Activated CD4-positive, CD25-positive, alpha-beta regulatory T cell treated with anti-CD3 and anti-CD28 coated beads, Interleukin-2, amount 50 U/mL, for 16 hours (primary cell): ENCODE measurements around the gene SLC9A5.

Experiments
- DNase-seq: peaks from one replicate; pipeline ENCODE4 v3.0.0-alpha.2; 2020; ENCODE audit warnings: low read depth, low spot score

The SLC9A5 gene

GRCh38 chr16:67281536-67282446, 33.0 kb downstream of the SLC9A5 start:
- DNase-seq = no peak

GRCh38 chr16:67282447-67282805, 33.6 kb downstream of the SLC9A5 start:
- no peak for DNase-seq

GRCh38 chr16:67283039-67283825, 34.5 kb downstream of the SLC9A5 start:
- no peak for DNase-seq

DNA sequence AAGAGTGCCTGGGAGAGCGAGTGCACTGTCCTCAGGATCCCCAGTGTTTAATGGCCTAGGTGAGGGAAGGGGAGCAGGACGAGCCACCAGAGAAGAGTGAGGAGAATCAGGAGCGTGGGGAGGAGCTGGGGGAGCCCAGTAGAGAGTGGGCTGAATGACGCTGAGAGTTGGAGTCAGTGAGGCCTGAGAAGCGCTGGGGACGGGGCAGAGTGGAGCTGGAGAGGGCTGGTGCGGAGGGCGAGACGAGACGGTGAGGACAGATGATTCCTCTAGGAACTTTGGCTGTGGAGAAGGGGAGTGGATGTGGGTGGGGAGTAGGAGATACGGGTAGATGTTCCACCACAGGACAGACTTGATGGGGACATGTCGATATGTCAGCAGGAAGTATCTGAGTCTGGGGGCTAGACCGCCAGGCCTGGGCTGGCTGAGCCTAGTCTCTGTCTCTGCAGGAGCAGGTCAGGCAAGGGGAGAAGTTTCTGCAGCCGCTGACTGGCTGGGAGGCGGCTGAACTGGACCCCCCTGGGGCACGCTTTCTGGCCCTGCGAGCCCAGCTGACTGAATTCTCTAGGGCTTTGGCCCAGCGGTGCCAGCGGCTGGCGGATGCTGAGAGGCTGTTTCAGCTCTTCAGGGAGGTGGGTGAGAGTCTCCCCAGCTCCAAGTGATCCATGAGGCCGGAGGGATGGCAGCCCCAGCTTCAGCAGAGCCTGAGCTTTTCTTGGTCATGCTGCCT, 35.2 kb downstream of the SLC9A5 start:
- DNase-seq = no peak

DNA sequence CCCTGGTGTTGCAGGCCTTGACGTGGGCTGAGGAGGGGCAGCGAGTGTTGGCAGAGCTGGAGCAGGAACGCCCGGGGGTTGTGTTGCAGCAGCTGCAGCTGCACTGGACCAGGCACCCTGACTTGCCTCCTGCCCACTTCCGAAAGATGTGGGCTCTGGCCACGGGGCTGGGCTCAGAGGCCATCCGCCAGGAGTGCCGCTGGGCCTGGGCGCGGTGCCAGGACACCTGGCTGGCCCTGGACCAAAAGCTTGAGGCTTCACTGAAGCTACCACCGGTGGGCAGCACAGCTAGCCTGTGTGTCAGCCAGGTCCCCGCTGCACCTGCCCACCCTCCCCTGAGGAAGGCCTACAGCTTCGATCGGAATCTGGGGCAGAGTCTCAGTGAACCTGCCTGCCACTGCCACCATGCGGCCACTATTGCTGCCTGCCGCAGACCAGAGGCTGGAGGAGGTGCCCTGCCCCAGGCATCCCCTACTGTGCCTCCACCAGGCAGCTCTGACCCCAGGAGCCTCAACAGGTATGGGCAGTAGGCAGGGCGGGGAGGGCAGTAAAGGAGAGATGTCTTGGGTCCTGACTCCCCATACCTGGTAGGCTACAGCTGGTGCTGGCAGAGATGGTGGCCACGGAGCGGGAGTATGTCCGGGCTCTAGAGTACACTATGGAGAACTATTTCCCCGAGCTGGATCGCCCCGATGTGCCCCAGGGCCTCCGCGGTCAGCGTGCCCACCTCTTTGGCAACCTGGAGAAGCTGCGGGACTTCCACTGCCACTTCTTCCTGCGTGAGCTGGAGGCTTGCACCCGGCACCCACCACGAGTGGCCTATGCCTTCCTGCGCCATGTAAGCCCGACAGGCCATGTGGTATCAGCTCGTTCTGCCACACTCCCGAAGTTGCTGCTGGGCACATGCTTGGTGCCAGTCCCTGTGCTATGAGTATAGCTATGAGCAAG, 36.2 kb downstream of the SLC9A5 start:
- DNase-seq = no peak

DNA sequence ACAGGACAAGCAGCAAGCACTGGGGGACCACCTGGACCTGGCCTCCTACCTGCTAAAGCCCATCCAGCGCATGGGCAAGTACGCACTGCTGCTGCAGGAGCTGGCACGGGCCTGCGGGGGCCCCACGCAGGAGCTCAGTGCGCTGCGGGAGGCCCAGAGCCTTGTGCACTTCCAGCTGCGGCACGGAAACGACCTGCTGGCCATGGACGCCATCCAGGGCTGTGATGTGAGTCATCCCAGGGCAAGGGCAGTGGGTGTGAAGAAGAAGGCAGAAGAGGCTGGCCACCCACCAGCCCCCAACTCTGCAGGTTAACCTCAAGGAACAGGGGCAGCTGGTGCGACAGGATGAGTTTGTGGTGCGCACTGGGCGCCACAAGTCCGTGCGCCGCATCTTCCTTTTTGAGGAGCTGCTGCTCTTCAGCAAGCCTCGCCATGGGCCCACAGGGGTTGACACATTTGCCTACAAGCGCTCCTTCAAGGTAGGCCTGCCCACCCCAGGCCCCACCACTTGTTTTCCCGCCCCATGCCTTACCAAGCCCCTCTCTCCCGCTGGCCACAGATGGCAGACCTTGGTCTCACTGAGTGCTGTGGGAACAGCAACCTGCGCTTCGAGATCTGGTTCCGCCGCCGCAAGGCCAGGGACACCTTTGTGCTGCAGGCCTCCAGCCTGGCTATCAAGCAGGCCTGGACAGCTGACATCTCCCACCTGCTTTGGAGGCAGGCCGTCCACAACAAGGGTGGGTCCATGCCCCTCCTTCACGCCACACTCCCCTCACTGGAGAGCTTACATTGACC, 37.9 kb downstream of the SLC9A5 start:
- DNase-seq = no peak

DNA sequence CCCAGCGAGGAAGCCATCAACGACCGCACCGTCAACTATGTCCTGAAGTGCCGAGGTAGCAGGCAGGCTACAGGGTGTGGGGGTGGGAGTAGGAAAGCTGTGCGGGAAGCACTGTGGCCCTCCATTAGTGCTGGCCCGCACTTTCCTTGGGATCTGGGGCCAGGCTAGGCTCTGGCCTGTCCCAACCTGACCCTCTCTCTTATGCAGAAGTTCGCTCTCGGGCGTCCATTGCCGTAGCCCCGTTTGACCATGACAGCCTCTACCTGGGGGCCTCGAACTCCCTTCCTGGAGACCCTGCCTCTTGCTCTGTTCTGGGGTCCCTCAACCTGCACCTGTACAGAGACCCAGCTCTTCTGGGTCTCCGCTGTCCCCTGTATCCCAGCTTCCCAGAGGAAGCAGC, 39.2 kb downstream of the SLC9A5 start:
- DNase-seq = no peak

DNA sequence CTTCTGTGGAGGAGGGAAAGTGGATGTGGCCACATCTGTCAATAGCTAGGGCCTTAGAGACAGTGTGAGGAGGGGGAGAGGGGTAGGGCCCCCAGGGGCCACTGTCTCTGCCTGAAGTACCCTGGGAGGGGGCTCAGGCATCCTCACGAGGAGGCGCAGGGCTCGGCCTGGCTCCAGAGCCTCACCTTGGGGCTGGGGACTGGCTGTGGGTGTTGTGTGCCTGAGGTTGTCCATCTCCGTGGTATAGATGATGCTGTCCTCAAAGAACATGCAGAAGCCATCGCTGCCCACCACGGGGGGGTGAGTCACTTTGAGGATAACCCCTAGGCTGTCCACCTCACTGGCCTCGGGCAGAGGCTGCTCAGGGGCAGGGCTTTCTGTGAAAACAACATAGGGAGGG, 42.7 kb downstream of the SLC9A5 start:
- no peak for DNase-seq

GRCh38 chr16:67294171-67294757, 45.5 kb downstream of the SLC9A5 start:
- DNase-seq = no peak

DNA sequence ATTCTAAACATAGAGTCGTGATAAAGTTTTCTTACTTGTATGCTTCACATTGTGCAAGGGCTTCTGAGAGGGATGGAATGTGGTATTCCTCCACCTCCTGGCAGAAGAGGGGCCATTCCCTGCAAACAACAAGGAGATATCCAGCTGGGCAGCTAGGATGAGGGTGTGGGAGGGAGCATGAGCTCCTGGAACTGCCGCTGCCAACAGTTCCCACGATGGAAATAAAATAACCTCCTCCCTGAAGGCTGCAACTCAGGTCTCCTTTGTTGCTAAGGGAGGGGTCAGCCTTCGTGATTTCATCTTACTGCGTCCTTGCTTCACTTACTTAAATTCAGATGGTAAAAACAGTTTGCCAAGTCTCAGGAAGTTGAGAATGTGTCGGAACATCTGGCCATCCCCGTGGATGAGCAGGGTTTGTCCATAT, 46.2 kb downstream of the SLC9A5 start:
- no peak for DNase-seq

DNA sequence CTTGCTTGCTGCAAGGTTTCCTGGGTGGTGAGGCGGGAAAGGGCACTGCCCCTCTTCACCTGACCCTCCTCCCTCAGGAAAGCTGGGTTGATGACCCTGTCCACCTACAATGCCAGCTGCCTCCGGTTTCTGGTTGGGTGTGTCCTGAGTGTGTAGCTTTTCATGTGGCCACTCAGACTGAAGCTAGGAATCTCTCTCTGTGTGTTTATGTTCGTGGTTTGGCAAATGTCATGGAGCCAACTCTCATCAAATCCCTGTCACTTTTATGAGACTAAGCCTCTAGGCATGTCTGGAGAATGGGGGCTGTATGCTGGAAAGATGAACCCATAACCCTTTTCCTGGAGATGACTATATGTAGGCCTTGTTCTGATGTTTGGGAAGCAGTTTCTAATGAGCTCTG, 47.6 kb downstream of the SLC9A5 start:
- DNase-seq = no peak

- DNase-seq = no peak
These were observed 49.5 kb downstream of the SLC9A5 start for GRCh38 chr16:67298277-67298676.

DNA sequence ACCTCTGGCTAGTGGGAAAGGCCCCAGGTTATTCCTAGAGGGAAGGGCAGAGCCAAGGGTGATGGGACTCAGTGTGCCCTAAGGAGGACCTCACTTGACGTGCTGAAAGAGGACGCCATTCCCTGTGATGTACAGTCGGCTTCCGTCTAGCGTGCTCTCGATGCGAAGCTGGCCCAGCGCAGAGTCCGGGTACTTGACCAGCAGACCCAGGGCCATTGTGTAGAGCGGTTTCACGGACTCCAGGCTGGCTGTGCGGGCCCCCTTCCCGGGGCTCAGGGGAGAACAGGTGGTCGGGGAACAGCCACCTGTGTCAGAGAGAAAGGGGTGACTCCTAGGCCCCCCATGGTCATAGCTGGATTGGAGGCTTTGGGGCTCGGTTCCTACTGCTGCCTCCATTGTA, 50.5 kb downstream of the SLC9A5 start:
- DNase-seq = no peak

DNA sequence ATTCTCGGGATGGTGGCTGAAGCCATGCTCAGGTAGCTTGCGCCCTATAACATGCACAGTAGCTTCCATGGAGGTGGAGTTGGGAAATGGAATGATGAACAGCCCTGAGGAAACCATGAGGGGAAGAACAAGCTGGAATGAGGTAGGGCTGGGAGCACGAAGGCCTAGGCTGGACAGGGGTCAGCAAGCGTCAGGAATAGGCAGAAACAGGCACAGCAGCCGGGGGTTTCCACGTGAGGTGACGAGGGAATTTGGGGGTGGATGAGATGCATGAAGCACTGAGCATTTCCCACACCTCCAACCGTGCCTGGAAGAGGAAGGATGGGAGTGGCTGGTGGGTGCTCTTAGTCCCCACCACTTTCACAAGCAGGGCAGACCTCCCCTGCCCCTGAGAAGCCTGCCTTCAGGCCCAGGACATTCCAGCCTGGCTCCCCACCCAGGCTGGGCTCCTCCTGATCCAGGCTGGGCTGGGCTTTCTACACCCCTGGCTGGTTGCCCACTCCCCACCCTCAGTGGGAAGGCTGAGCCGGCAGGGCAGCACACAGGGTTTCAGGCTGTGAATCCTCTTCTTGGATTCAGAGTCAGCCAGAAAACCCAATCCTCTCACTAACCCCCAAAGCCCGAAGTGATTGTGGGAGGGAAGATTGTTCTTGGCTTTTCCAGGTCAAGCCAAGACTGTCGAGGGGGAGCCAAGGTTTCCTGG, 52.5 kb downstream of the SLC9A5 start:
- DNase-seq = no peak

- DNase-seq = no peak
These were observed 53.3 kb downstream of the SLC9A5 start for GRCh38 chr16:67302076-67302475.

DNA sequence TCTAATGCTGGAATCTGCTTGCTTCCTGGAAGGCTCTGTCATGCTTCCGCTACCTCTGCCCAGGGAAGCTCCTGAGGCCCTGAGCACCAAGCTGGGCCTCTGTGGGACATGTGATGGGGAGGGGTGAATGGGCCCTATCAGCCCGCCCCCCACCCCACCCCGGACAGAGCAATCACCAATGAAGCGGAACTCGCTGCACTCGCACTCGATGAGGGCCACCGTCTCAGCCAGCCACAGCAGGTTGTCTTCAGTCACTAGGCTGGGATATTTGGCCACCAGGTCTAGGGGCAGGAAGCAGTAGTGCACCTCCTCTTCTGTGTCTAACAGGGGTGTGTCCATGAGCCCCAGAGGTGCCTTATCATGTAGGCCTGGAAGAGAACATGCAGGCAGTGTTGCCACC, 54.2 kb downstream of the SLC9A5 start:
- DNase-seq = no peak

DNA sequence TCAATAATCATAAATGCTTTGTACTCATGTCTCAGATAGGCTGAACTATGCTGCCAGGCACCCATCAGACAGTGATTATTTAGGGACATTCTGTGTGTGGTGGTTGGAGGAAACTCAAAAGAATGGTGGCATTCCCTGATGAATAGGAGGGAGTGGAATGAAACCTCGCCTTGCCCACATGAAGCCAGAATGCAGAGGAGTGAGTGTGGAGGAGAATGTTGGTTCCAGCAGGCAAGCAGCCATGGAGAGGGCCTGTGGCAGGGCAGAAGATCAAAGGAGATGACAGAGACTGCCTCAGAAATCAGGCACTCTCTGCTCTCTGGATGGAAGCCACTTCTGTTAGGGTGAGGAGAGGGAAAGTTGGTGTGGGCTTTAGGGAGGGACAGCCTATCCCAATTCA, 55.2 kb downstream of the SLC9A5 start:
- DNase-seq = no peak

- no peak for DNase-seq
These were observed 56.7 kb downstream of the SLC9A5 start for GRCh38 chr16:67305216-67306071.
